Iris pigment epithelial cell (primary cell): Measurements from ENCODE around the gene SELPLG.
"Not testable (repeated sequence)": the region's sequence is repeated elsewhere in the genome, so short reads cannot be mapped to it uniquely, and the experiment has no call there.

Experiments
- DNase-seq: peaks from one replicate; pipeline ENCODE4 v3.0.0-alpha.2; 2011; ENCODE audit warnings: low read depth

The SELPLG gene, protein sequence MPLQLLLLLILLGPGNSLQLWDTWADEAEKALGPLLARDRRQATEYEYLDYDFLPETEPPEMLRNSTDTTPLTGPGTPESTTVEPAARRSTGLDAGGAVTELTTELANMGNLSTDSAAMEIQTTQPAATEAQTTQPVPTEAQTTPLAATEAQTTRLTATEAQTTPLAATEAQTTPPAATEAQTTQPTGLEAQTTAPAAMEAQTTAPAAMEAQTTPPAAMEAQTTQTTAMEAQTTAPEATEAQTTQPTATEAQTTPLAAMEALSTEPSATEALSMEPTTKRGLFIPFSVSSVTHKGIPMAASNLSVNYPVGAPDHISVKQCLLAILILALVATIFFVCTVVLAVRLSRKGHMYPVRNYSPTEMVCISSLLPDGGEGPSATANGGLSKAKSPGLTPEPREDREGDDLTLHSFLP

DNA sequence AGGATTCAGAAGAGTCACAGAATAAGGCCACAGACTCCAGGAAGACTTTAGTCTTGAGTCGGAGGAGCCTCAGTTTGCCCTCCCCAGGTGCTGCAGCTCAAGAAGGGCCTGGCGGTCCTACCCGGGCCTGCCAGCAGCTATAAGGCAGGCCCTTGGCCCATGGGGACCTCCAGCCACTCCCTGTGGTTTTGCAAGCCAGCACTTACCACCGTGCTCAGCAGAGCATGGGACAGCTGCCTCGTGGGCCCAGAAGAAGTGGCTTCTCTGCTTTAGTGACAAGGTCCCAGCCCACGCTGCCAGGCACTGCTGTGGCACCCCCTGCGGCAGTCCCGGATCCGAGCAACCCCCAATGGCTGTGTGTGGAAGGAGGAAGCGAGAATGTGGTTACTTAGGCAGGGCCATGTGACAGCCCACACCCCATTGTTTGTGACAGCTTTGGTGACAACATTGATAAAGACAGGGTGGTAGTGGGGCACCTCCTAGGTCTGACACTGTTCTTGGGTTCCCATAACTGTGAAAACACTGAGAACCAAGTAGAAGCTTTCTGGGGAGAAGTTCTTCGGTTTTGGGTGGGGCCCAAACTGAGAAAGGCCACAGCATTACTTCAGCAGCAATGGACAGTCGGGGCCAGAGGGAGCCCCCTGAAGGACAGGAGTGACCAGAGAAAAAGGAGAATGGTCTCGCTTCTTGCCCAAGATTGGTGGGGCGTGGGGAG is at the start of gene SELPLG:
SELPLG (minus strand) TSS at position 361 of the 715 bp plus-strand sequence. CDS start 9,587 bp downstream, outside the sequence.
- DNase-seq, result no peak

DNA sequence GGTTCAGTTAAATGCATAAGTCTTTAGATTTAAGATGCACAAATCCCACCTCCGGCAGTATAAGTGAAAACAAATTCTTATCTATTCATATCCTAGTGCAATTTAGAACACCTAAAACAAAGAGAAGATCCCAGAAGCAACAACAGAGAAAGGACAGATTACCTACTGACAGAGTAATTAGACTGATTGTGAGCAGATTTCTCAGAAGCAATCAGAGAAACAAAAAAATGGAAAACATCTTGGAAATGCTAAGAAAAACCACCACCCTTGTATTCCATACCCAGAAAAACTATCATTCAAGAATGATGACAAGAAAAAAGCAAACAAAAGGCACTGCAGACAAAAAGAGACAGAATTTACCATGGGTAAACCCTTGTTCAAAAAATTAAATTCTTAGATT is 47.6 kb upstream of the SELPLG start:
- no peak for DNase-seq

DNA sequence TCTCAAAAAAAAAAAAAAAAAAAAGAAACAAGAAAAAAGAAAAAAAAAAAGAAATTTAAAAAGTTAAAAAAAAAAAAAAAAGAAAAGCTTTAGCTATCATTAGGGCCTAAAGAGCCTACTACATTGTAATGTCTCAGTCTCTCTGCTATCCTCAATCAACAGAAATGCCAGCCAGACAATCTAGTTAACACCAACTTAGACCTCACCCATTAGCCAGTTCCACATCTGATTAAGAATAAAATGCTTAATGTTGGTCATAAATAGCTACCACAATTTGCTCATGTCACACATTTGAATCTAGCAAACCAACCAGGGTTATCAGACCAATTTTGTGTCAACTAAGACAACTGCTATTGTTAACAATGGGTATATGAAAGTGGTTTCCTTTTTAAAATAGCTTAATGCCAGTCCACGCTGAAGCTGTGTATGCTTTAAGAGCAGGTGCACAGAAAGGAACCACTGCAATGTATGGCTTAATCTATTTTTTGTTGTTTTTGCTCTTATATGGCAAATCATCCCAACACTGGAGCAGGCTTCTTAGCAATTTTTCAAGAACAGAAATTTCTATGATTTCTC is 45.5 kb upstream of the SELPLG start:
- DNase-seq, result no peak

DNA sequence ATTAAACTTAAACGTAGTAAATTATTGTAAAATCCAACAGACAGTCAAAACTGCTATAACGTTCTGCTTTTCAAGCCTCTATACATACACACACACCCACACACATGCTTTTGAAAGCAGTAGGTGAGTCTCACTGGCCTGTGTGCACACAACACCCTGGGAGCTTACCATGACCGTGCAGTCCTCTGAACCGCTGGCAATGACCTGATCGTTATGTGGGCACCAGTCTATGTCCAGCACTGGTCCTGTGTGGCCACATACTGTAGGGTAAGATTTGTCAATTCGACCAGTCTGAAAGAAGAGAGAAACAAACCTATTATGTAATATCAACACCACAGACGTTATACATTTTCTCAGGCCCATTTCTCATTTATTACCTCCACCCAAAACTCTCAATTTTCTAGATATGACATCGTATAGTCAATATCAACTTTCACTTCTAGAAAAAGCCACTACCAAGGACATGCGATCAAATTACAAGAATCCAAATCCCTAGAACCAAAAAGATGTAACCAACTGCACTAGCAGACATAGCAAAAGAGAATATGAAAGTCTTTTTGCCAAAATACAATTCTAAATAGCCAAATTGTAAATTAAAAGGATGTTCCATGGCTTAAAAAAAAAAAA is 44.5 kb upstream of the SELPLG start:
- no peak for DNase-seq

DNA sequence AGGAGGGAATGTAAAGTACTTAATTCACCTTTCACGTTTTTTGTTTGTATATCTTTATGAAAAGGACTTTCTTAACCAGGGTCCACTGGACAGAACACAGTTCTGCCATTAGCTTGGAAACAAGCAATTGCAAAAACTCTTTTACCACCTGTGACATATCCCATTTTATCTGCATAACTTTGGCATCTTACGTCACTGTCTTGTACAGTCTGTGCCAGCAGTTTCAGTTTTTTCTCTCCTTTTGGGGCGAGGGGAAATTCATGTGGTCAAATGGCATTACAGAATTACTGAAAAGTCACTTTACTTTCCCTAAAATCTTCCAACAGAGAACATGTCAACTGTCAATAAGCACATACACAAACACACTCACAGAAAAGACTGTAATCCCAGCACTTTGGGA is 43.7 kb upstream of the SELPLG start:
- DNase-seq, result no peak

DNA sequence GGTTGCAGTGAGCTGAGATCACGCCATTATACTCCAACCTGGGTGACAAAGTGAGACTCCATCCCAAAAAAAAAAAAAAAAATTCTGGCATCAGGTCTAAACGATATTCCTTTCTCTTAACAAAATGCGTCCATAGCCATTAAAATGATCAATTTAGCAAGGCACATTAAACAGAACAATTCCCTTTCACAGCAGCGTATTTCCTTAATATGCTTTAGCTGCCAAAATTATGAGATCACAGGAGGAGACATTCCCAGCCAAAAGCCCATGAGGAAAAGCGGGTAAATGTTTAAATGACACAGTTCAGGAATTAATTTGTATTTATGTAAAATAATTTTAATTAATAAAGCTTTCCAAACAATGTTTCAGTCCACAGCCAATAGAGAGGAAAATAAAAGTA is 43.0 kb upstream of the SELPLG start:
- DNase-seq, result no peak

DNA sequence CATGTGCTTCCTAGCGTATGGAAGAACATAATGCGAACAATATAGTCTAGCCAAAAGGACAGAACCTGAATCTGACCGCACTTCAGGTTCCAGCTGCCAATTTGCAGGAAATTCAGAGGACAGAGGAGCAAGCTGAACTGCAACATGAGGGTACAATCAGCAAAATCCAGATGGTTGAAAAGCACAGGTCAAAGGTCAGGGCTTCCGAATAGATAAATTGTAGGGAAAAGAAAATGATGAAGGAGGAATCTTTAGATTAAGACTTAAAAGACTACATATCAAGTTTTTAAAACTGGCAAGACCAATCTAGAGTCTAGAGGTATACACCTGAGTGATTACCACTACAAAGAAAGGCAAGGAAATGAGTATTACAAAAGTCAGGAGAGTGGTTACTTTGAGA is 42.1 kb upstream of the SELPLG start:
- no peak for DNase-seq

DNA sequence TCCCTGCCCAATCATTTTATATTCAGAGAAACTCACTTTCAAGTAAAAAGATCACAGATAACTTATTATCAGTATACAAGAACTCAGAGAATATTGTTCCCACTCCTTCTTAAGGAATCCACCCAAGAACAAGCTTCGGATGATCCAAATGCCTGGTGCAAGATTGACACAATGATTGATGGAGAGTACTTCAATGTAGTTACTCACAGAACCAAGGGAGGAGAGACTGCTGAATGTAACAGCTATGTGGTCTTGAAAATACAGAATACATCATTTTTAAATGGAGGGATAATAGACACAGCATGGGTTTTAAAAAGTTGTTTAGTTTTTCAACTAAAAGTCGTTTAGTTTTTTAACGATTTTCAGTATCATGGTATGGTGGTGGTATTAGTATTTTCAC is 38.4 kb upstream of the SELPLG start:
- DNase-seq, result no peak

DNA sequence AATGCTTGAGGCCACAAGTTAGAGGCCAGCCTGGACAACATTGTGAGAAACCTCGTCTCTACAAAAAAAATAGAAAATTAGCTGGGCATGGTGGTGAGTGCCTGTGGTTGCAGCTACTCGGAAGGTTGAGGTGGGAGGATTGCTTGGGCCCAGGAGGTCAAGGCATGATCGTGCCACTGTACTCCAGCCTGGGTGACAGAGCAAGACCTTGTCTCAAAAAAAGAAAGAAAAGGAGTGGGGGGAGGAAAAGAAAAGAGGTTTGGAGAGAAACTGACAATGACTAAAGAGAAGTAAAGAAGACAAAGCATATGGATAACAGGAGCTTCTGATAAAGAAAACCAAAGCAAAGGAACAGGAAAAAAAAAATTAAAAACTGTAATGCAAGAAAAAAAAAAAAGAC is 37.4 kb upstream of the SELPLG start:
- no peak for DNase-seq

DNA sequence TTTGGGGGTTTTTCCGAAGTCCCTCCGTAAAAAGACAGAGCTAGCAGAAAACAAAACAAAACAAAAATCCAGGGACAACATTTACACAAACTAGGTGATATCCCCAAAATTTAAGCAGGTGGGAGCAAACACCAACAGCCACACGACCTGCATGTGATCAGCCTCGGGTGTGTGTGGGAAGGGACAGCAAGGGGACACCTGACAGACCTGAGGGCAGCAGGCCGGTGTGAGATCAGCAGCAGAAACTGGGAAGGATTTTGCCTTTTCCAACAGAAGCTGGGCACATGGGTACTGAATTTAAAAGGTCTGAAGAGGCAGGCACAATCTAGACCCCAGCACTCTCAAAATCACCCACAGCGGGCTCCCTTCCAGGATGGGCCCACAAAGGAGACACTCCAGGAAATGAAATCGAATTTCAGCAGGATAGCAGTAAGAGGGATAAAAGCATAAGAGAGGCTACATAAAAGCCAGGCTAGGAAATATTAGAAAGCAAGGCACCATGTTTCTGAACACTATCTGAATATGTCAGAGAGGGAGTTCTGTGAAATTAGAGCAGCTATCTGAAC is 36.5 kb upstream of the SELPLG start:
- no peak for DNase-seq

DNA sequence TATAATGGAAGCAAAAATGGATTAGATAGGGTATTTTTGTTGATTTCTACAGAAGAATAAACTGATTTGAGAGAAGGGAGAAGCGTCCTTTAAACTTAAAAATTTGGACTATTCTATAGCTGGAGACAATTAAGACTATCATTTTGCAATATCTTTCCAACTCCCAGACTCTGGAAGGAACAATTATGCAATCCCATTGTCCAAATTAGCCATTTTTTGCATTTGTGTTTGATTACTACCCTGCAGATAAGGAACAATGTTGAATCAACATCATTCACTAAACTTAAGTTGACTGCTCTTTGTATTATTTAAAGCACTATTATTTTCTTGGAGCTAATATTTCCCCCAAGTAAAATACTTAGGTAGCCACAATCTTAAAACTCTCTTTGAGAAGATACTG is 34.8 kb upstream of the SELPLG start:
- no peak for DNase-seq

DNA sequence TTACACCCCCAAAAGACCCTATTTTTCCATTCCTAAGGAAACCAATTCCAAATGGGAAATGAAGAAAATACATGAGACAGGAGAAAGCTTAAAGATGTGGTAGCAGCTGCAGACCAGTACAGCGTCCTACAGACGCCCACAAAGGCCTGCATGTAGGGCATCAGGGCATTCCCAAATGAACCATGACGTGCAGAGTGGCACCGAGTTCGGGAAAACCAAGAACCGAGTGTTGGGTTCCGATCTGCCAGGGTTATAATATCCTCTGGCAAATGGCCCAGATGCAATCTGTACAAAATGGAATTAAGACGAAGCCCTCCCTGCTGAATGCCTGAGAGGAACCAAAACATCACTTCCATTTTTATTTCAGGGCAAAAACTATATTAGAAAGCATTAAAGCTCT is 34.4 kb upstream of the SELPLG start:
- DNase-seq, result no peak

DNA sequence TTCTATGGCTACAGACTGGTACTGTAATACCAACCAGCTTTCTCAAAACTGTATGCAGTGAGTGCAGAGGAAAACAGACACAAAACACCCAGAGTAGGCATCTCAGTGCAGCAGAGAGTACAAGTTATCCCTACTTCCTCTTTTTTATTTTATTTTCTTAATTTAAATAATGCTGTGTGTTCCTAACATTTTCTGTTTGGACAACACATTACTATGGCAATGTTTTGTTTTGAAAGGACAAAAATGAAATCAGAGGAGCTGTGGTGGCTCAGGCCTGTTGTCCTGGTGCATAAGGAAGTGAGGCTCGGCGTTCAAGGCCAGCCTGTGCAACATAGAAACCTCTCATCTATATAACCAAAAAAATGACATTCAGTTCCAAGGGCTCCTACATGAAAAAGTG is 33.7 kb upstream of the SELPLG start:
- DNase-seq, result no peak

DNA sequence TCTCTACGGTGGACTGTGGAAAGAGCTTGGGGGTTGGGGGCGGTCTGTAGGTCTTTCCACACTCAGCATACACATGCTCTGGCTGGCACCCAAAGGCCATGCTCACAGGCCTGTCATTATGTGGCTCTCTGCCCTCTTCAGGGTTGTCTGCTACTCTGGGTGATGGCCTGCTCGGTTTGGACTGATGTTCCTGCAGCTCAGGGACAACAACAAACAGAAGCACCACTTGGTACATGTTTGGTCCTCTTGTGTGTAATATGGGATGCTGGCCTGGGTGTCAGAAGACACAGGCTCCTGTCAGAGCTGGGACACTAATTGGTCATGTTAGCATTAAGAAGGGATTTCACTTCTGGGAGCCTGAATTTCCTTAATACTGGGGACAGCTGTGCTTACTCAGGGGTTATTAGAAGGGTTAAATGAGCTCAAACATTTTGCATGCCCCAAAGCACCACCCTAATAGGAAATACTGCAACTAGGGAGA is 32.7 kb upstream of the SELPLG start:
- peak; percentile 60 for DNase-seq

DNA sequence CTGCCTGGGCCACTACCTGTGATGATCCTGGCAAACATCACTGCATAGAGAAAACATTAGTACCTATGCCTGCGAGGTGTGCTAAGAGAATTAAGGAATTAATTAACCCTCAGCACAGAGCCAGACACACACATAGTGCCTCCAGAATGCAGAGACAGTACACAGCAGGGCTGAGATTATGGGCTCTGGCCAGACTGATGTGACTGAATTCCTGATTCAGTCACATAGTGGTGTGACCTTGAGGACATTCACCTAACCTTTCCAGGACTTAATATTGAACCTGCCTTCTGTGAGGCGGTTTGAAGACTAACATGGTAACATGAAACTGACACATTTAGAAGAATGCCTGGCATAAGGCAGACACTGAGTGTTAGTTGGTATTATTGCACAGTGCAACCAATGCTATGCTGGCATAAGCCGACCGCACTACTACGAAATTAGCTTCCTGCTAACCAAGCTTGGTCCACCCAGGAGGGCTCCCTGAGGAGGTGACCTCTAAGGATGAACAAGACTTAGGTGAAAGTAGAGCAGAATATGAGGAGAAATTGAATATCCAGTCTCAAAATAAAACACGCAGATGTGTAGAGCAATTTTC is 32.0 kb upstream of the SELPLG start:
- DNase-seq, result no peak

DNA sequence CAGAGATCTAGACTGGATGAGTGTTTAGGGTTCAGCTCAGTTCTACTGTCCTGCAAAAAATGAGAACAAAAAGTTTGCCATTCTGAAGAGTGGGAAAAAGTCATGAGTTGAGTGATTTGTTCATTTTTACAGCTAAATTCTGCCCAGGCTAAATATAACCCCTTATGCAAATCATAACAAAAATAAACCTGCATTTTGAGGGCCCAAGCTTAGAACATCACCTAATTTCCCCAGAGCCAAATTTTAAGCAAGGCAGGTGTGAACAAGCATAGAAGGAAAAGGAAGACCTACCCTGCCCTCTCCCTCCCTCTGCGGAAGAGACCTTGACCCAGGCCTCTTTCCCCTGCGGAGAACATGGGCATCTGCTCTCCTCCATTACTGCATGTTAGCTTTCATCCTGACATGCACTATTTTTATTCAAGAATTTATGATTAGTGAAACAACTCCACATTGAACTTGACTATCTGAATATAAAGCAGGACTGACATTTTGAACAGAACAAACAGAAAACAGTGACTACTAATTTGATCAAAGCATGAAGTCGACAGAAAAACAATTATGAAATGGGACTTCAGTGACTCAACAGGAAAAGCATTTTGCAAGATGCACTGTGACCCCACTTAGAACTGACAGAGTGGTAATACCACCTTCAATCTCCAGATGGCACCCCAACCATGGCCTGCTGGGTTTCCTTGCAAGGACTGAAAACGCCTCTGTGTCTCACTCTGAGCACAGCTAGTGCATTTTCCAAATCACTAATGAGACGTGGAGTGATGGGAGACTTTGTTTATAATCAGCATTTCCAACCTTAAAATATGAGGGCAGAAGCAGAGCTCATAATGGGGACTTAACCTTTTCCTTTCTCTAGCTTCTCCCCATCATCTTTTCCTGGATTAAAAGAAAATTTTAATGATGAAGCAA is 30.9 kb upstream of the SELPLG start:
- peak; percentile 97 for DNase-seq

DNA sequence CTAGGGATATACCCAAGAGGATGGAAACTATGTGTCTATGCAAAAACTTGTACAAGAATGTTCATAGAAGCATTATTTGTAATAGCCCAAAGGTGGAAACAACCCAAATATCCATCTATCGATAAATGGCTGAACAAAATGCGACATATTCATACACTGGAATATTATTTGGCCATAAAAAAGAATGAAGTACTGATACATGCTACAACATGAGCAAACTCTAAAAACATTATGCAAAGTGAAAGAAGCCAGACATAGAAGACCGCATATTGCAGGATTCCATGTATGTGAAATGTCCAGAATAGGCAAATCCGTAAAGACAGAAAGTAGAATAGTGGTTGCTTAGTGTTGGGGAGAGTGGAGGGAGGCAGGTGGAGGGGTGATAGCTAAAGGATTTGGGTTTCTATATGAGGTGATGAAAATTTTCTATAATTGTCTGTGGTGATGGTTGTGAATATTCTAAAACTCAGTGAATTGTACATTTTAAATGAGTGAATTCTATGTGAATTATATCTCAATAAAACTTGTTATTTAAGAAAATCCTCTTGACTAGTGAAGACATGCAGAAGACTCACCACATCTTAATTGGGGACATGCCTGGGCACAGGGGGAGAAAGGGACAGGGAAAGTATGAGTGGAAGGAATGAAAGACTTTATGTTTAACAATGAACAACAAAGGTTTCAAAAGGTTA is 29.8 kb upstream of the SELPLG start:
- no peak for DNase-seq

DNA sequence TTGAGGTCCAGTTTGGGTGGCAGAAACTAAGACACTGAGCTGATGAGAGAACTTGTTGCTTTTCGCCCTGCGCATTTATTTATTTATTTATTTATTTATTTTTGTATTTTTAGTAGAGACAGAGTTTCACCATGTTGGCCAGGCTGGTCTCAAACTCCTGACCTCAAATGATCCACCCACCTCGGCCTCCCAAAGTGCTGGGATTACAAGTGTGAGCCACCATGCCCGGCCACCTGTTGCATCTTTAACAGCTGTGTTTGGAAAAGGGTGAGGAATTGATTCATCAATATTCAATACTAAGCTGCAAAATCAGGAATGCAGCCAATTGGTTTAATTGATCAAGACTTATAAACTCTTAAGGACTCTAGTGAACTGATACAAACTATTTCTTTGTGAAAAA is 24.4 kb upstream of the SELPLG start:
- not testable (repeated sequence) for DNase-seq

DNA sequence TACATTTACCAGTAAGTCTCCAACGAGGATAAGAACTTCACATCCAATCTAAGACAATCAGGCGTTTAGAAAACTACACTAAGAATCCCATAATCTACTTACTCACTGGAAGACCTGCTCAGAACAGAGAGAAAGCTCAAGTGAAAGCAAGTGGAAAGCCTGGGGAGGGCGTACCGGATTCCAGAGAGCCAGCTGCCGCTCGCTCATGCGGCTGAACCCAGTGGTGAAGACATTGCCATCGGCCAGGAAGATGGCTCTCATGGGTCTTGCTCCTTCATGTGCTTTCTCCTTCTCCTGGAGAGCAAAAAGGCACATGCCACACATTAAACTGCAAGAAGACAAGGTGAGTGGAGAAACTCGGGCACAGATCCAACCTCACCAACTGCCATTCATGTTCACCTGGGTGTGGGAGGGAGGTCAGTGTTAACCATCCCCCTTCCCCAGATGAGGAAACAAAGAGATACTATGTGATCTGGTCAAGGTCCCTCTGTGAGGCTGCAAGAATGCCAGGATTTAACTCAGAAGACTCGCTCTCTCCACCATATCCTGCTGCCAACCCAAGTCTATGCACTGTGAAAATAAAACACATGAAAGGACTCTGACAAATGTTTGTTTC is 23.5 kb upstream of the SELPLG start:
- no peak for DNase-seq

DNA sequence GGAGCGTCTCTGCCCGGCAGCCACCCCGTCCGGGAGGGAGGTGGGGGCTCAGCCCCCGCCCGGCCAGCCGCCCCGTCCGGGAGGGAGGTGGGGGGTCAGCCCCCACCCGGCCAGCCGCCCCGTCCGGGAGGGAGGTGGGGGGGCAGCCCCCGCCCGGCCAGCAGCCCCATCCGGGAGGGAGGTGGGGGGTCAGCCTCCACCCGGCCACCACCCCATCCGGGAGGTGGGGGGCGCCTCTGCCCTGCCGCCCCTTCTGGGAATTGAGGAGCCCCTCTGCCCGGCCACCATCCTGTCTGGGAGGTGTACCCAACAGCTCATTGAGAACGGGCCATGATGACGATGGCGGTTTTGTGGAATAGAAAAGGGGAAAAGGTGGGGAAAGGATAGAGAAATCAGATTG is 22.6 kb upstream of the SELPLG start:
- DNase-seq, result not testable (repeated sequence)
